Activated CD4-positive, alpha-beta T cell treated with anti-CD3 and anti-CD28 coated beads for 48 hours (primary cell): ENCODE results near the gene POLR1H.
"Not testable (repeated sequence)": the region's sequence is repeated elsewhere in the genome, so short reads cannot be mapped to it uniquely, and the experiment has no call there.

Experiments
- DNase-seq: peaks from one replicate; pipeline ENCODE4 v3.0.0-alpha.2; 2020

POLR1H gene

GRCh38 chr6:30061092-30061857 is at the start of gene POLR1H:
POLR1H (plus strand) TSS chr6:30061265; CDS start chr6:30061525, 260 bp downstream.
- peak; percentile 90 for DNase-seq

DNA sequence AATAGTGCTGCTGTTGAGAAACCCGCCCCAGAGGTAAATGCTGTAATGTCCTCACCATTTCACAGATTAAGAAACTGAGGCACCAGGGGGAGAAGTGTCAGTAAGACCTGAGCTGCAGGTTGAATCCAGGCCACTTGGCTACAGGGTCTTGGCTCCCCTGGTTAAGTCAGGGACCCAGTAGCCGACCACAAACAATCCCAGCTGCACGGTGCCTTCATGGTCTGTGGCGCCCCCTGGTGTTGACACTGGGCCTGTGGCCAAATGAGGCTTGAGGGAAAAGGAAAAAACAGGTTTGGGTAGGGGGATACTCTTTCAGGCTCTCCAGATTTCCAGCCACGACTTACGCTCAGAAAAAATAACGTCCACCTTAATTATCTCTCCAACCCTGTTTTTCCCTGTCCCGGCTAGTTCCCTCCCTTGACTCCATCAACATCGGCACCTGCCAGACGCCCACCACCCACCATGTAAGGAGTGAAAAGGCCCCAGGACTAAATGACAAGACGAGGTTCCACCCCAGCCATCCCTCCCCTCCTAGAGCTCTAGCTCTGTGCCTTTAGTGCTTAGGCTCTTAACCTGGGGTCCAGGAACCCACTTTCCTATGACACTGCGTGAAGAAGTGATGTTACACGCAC is 47.7 kb upstream of the POLR1H start:
- peak; percentile 62 for DNase-seq

- DNase-seq, result no peak
Observed at GRCh38 chr6:30019819-30020218, 41.2 kb upstream of the POLR1H start.

DNA sequence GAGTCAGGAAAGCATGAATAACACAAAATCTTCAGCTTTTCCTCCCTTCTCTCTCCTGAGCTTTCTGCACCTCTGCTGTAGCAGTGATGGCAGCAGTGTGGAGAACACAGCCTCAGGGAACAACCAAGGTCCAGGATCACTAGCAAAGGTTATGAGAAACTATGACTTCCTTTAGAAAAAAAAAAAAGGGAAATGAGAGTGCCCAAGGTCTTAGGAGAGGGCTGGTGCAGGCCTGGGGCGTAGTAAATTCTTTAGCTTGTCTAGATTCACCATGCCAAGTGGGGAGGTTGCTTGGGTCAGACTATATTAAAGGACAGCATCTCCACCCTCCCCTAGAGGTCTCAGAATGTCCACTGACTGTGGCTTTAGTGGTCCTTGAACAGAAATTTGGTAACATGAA is 40.4 kb upstream of the POLR1H start:
- DNase-seq, result no peak

DNA sequence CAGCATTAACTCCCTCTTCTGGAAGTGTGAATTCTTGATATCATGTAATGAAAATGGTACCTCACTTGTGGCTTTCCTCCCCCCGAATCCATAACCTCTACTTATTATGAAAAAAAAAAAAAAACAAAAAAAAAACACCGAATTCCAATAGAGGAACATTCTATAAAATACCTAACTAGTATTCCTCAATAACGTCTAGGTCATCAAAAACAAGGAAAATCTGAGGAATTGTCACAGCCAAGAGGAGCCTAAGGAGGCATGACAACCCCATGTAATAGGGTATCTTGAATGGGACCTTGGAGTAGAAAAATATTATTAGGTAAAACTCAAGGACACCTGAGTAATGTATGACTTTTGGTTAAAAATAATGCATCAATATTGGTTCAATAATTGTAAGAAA is 38.9 kb upstream of the POLR1H start:
- DNase-seq, result no peak

DNA sequence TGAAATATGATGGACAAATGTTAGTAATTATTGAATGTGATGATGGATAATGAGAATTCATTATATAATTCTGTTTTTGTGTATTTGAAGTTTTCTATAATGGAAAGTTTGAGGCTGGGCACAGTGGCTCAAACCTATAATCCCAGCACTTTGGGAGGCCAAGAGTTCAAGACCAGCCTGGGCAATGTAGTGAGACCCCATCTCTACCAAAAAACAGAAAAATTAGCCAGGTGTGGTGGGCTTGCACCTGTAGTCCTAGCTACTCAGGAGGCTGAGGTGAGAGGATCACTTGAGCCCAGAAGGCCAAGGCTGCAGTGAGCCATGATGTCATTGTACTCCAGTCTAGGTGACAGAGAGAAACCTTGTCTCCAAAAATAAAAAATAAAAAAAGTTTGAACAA is 38.4 kb upstream of the POLR1H start:
- DNase-seq, result not testable (repeated sequence)

GRCh38 chr6:30025186-30025585 is 35.9 kb upstream of the POLR1H start:
- DNase-seq, result no peak

DNA sequence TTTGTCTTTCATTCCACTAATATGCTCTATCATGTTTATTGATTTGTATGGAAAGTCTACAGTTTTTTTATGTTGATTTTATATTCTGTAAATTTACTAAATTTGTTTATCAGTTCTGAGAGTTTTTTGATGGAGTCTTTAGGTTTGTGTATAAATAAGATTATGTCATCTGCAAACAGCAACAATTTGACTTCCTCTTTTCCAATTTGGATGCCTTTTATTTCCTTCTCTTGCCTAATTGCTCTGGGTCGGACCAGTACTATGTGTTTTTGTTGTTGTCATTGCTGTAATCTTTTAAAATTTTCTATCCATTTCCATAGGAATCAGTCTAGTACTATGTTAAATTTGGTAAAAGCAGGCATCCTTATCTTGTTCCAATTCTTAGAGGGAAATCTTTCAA is 31.5 kb upstream of the POLR1H start:
- DNase-seq, result no peak

GRCh38 chr6:30031381-30031780 is 29.7 kb upstream of the POLR1H start:
- no peak for DNase-seq

GRCh38 chr6:30033440-30033839 is 27.6 kb upstream of the POLR1H start:
- not testable (repeated sequence) for DNase-seq

GRCh38 chr6:30035784-30036183 is 25.3 kb upstream of the POLR1H start:
- DNase-seq, result no peak

DNA sequence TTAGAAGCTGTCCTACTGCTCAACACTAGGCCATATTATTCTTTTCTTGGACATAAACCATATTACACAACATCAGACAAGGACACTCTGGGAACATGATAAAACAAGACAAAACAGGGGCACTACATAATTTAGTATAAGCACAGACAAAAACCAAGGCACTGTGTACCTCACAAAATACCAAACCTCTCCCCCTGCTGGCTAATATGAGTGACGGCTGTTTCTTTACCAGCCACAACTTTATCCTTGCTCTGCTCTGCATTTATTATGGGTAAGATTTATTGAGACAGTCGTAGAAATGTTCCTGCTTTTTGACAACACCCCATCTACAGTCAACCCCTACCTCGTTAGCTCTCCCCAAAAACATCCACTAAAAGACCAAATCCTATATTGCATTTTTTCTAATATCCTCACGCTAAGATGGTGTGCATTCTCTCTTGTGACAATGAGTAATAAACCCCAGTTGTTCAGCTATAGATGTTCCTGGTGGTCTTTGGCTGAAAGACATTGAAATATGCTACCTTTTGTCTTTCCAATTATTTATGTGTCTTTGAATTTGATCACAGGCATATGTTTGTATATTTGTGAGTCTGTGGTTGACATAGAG is 23.8 kb upstream of the POLR1H start:
- no peak for DNase-seq

GRCh38 chr6:30041221-30041620 is 19.8 kb upstream of the POLR1H start:
- no peak for DNase-seq

DNA sequence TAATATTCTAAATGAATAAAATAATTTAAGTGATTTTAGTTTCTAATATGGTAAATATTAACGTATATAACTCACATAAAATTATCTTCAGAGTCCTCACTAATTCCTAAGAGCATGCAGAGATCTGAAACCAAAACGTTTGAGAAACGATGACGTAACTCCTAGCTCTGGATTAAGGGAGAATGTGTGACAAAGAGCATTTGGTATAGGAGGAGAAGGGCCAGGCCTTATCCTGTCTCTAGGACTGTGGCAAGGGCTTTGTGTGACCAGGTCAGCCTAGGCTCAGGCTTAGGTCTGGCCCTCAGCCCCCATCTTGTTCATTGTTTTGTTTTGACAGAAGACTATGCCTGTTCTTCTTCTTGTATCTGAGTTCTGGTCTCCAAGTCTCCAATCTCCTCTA is 19.2 kb upstream of the POLR1H start:
- DNase-seq, result no peak

- no peak for DNase-seq
Observed at GRCh38 chr6:30042476-30042875, 18.6 kb upstream of the POLR1H start.

DNA sequence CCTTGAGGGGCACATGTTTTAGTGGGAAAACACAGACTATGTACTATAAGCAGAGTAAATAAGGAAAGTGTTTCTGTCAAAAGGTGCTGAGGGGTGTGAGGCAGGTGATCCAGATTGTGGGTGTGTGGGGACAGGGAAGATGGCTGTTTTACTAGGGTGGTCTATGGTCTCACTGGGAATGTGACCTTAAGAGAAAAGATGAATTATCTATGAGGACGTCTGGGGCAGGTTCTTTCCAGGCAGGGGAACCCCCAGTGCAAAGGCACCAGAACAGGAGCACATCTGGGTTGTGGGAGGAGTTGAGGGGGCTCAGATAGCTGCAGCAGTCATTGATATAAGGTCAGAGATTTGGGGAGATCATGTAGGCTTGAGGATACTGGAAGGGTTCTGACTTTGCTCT is 18.2 kb upstream of the POLR1H start:
- no peak for DNase-seq

- DNase-seq, result no peak
Observed at GRCh38 chr6:30043744-30044143, 17.3 kb upstream of the POLR1H start.

DNA sequence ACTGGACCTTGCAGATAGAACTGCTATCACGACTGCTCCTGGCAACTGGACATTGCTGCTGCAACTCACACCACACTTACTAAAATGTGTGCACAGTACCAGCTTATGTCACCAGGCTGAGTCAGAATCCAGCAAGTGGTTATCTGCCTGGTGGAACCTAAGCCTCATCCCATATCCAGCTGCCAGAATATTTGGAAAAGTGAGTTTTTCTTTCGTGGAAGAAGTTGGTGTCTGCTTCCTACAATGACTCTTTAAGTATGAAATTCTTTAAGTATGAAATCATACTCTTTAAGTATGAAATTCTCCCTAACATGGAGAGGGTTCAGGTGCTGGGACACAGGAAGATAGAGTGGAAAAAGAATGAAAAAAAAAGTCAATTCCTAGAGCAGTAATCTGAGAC is 16.4 kb upstream of the POLR1H start:
- no peak for DNase-seq

GRCh38 chr6:30047220-30047619 is 13.8 kb upstream of the POLR1H start:
- no peak for DNase-seq

DNA sequence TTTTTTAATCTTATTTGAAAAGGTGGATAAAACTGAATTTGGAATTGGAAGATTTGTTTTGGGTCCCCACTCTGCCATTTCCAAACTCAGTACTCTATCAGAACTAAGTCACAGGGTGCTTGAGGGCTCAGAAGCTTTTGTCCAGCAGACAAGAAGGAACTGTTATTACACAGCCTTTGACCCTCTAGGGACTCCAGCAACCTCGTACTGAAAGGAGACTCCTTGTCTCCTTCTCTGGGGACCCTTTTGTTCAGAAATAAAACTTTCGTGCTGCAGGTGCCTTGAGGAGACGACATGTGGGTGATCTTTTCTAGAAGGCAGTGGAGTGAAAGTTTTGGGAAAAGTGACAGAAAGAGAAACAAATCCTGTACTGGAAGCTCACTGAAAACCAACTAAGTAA is 7.4 kb upstream of the POLR1H start:
- DNase-seq, result no peak

DNA sequence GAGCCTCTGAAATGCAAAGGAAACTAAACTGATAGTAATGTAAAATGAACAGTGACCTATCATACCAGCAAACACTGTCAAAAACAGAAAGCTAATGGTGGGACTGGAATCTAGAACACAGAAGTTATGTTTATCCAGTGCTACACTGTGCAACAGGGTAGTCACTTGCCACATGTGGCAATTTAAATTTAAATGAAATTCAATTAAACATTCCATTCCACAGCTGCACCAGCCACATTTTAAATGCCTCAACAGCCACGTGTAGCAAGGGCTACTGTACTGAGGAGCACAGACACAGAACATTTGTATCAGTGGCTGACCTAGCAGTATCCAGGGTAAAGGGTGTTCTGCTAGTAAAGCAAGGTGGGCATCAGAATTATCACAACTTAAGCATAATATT is 5.6 kb upstream of the POLR1H start:
- no peak for DNase-seq

DNA sequence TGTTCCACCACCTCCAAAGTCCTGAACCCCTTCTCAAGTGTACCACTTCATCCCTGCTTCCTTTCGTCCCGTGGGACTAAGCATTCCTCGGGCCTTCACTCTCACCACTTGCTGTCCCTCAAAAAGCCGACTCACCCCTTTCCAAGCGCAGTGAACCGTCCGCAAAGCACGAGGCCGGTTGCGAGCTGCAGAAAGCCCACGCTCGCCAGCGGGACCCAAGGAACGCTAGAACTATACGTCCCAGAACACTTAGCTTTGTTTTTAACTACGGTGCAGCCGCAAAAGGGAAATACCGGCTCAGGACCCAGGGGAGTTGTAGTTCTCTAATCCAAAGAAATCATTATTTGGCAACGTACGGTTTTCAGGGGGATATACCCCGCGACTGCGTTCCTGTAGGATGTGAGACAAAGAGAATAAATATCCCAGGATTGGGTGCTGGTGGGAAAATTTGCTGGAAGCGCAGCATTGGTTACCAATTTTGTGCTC is 416 bp upstream of the POLR1H start:
- DNase-seq, result peak; percentile 48

GRCh38 chr6:30061858-30062458 is 893 bp downstream of the POLR1H start:
- peak; percentile 54 for DNase-seq
